ENCODE results near the gene NDUFAF7. TPM values are rescaled to one million over a fixed set of nuclear protein-coding genes. Genes with fewer than 3 reads are reported as not detected.

The NDUFAF7 gene
- total RNA-seq, 1 experiment from 2014 or later, result 103 TPM

- Histone ChIP-seq H3K9me3 (ENCODE audit: control insufficient read depth, low read depth, low read length) (no peaks in the 10 kb centered on the region), H3K4ac (ENCODE audit: low read depth, low read length) (no peak overlapping the region), H3K27me3 (ENCODE audit: insufficient read depth, low read length) (no peaks in the 10 kb centered on the region), H4K8ac (replicated peaks; ENCODE audit: insufficient read length, low read depth, low read length) (no peak overlapping the region), H4K5ac (ENCODE audit: insufficient read length, low read depth, low read length) (no peak overlapping the region), H3K79me1 (ENCODE audit: insufficient read depth, low read depth, low read length, poor library complexity, severe bottlenecking) (no peaks in the 10 kb centered on the region), H3K4me1 (ENCODE audit: insufficient read depth, low read length) (no peaks in the 10 kb centered on the region), H3K23ac (ENCODE audit: insufficient read length, low read depth, low read length) (no peak overlapping the region), H2BK20ac (ENCODE audit: low read depth, low read length, poor library complexity, severe bottlenecking) (no peak overlapping the region), H3K27ac (ENCODE audit: insufficient read length, low read depth, low read length) (no peak overlapping the region), H3K18ac (ENCODE audit: insufficient read length, low read depth, low read length) (no peak overlapping the region), H3K4me2 (ENCODE audit: insufficient read depth, insufficient read length, low read length) (no peak overlapping the region), H4K91ac (ENCODE audit: insufficient read length, low read depth, low read length) (no peak overlapping the region), H3K9ac (ENCODE audit: extremely low read depth, insufficient read length, low read length) (no peak overlapping the region), H2BK15ac (ENCODE audit: low read depth, low read length) (no peak overlapping the region), H3K14ac (ENCODE audit: insufficient read depth, low read length) (no peak overlapping the region), H2BK120ac (ENCODE audit: low read depth, low read length, poor library complexity, severe bottlenecking) (no peak overlapping the region), H3K79me2 (ENCODE audit: insufficient read depth, low read length) (no peaks in the 10 kb centered on the region), H2BK12ac (ENCODE audit: insufficient read length, low read depth, low read length) (no peak overlapping the region), H2AFZ (ENCODE audit: low read length) (no peak overlapping the region), H3K56ac (ENCODE audit: insufficient read length, low read depth, low read length) (no peak overlapping the region), H2AK5ac (ENCODE audit: insufficient read length, low read length) (no peak overlapping the region), H3K23me2 (ENCODE audit: insufficient read length, low read depth, low read length, poor library complexity, severe bottlenecking) (no peaks in the 10 kb centered on the region), H4K20me1 (ENCODE audit: control insufficient read depth, insufficient read depth, insufficient read length) (no peaks in the 10 kb centered on the region), H2BK5ac (ENCODE audit: insufficient read length, low read length) (no peak overlapping the region), H3T11ph (ENCODE audit: low read length) (no peak overlapping the region)
- no peak for TF ChIP-seq CTCF (conservative IDR thresholded peaks at IDR 0.05)
- Mint-ChIP-seq H3K27ac (peak overlapping the region in 2 of 3 experiments; percentile 71 to 80; a peak in 5 of 7 replicates), H3K4me3 (no peak overlapping the region), H3K27me3 (ENCODE audit: low read depth) (no peaks in the 10 kb centered on the region), H3K4me1 (peaks cover 6 to 17% of the 10 kb centered on the region in 2 experiments; a peak in 3 of 4 replicates), H3K36me3 (ENCODE audit: insufficient read depth in 1 of 3, low read depth in 3 of 3) (peaks cover 35 to 92% (median 91%) of the 10 kb centered on the region in 3 experiments; a peak in 6 of 7 replicates), H3K9me3 (no peaks in the 10 kb centered on the region)
- WGBS (ENCODE audit: extremely low coverage, insufficient read length, low lambda C conversion rate), result no CpG with 5 or more reads among the region's 5 CpGs
- no peak for DNase-seq
Observed at GRCh38 chr2:37250869-37251740, 19.6 kb downstream of the NDUFAF7 start.

All from H9 (cell line).